RWPE1 (cell line): ENCODE measurements around the gene SLC39A1.

Experiments
- CTCF ChIA-PET: fragments of 350-600 bp; sonication (Branson Sonifier 250); formaldehyde crosslinking; extraction: SDS; loops from one replicate; lab custom pipeline; 2021; lab: Yijun Ruan, JAX
- POLR2A ChIA-PET: fragments of 400-600 bp; formaldehyde crosslinking; extraction: SDS; loops from one replicate; lab custom pipeline; 2020; ENCODE audit warnings: antibody characterized with exemption; ENCODE audit not compliant: low non-redundant PET; lab: Yijun Ruan, JAX
- DNase-seq: peaks from one replicate; pipeline ENCODE4 v3.0.0; 2012; ENCODE audit warnings: low spot score
- H3K27ac ChIP-seq: fragments of 450-650 bp; 2 replicates; pipeline ENCODE4 v1.5.1; 2017
- TF ChIP-seq, protein P1 (sequence below): fragments of 450-650 bp; conservative IDR thresholded peaks from 2 replicates; pipeline ENCODE4 v1.5.1; 2017; ENCODE audit warnings: low read depth, mild to moderate bottlenecking

SLC39A1 gene

DNA sequence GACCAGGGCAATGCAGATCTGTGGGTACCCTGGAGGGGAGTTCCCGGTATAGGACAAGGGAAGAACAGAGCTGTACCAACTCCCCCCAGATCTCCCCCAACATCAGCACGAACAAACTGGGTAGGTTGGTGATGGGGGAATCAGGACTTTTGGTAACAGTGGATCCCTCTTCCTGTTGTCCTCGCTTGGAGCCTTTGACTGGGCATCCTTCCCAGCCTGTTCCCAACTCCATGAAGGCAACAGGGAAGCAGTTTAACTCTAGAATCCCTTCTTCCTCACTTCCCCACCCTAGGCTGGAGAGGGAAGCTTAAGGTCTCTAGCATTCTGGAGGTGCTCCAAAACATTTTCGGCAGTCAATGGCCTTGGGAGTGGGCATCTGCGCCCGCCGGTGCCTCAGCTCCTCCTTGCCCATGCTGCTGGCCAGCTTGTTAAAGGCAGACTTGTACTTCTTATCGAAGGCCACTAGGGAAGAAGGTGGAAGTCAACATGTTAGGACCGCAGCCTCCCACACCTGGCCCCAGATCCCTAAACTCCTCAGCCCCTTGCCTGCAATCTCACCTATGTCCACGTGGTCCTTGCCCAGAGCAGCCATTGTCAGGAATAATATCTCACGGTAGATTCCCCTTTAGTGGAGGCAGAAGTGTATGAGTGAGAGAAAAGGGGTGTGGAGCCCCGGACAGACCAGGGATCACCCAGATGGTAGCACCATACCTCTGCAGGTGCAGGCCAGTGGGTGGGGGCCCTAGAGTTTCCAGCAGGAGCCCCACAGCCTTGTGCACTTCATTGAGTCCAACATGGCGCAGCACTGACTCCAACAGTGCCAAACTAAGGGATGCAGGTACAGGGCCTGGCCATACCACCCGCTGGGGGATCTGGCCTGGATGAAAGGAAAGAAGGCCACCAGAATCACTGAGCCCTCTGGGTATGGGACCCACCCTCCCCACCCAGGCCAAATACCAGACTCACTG, 33.1 kb downstream of the SLC39A1 start:
- CTCF ChIA-PET = interaction anchor here (0.6 kb wide), 2 partner anchors 33 to 66 kb away, joined by 4 to 5 read pairs; no protein-coding TSS in a partner anchor
- no peak for DNase-seq
- POLR2A ChIA-PET = no interaction called here
- TF ChIP-seq, protein P1, sequence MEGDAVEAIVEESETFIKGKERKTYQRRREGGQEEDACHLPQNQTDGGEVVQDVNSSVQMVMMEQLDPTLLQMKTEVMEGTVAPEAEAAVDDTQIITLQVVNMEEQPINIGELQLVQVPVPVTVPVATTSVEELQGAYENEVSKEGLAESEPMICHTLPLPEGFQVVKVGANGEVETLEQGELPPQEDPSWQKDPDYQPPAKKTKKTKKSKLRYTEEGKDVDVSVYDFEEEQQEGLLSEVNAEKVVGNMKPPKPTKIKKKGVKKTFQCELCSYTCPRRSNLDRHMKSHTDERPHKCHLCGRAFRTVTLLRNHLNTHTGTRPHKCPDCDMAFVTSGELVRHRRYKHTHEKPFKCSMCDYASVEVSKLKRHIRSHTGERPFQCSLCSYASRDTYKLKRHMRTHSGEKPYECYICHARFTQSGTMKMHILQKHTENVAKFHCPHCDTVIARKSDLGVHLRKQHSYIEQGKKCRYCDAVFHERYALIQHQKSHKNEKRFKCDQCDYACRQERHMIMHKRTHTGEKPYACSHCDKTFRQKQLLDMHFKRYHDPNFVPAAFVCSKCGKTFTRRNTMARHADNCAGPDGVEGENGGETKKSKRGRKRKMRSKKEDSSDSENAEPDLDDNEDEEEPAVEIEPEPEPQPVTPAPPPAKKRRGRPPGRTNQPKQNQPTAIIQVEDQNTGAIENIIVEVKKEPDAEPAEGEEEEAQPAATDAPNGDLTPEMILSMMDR = no peak
- H3K27ac ChIP-seq = peak overlapping the region; percentile 40

- ChIA-PET CTCF (interaction anchor here (0.6 kb wide), 2 partner anchors 32 to 65 kb away, joined by 4 to 5 read pairs; no protein-coding TSS in a partner anchor), POLR2A (interaction anchor here (0.6 kb wide), 1 partner anchor 45 kb away, joined by 3 read pairs; no protein-coding TSS in a partner anchor)
- peak overlapping the region; percentile 13 for H3K27ac ChIP-seq
- no peak for DNase-seq
- TF ChIP-seq, protein P1 = no peak
Measured at GRCh38 chr1:153929426-153929825, 33.9 kb downstream of the SLC39A1 start.

- H3K27ac ChIP-seq = peak overlapping the region; percentile 13
- ChIA-PET CTCF (no interaction called here), POLR2A (interaction anchor here (0.6 kb wide), 3 partner anchors 15 to 453 kb away, joined by 3 to 7 read pairs (median 3); no protein-coding TSS in a partner anchor)
- DNase-seq = no peak
- TF ChIP-seq, protein P1 = no peak
Measured at GRCh38 chr1:153928791-153929341, 34.5 kb downstream of the SLC39A1 start.

GRCh38 chr1:153928245-153928644, 35.1 kb downstream of the SLC39A1 start:
- ChIA-PET CTCF (no interaction called here), POLR2A (interaction anchor here (0.5 to 0.6 kb wide), 2 partner anchors 16 to 105 kb away, joined by 3 to 7 read pairs; no protein-coding TSS in a partner anchor)
- no peak overlapping the region for H3K27ac ChIP-seq
- TF ChIP-seq, protein P1 = no peak
- DNase-seq = no peak

GRCh38 chr1:153926405-153926804, 36.9 kb downstream of the SLC39A1 start:
- no peak overlapping the region for H3K27ac ChIP-seq
- DNase-seq = no peak
- TF ChIP-seq, protein P1 = no peak
- POLR2A ChIA-PET = no interaction called here
- CTCF ChIA-PET = no interaction called here
